Anterior cingulate cortex (tissue), 58 donors: ENCODE measurements around the gene FADS2.

Experiments
- DNase-seq, 58 donors: peaks; one replicate each; lab custom pipeline; 2025; lab: John Stamatoyannopoulos, UW

FADS2 gene

GRCh38 chr11:61883327-61883726, 55.2 kb downstream of the FADS2 start:
- peak in 22 of 58 donors; percentile 11 to 60 (median 28) for DNase-seq

- DNase-seq: no peak
Observed at GRCh38 chr11:61883947-61884346, 55.8 kb downstream of the FADS2 start.

GRCh38 chr11:61885166-61885778, 57.2 kb downstream of the FADS2 start:
- no peak for DNase-seq

- no peak for DNase-seq
Observed at GRCh38 chr11:61885784-61886580, 57.9 kb downstream of the FADS2 start.

- no peak for DNase-seq
Observed at GRCh38 chr11:61886643-61887042, 58.5 kb downstream of the FADS2 start.

- DNase-seq: peak in 10 of 58 donors; percentile 12 to 56 (median 26)
Observed at GRCh38 chr11:61887839-61888494, 59.9 kb downstream of the FADS2 start.

GRCh38 chr11:61888590-61888989, 60.5 kb downstream of the FADS2 start:
- no peak for DNase-seq

GRCh38 chr11:61889831-61890230, 61.7 kb downstream of the FADS2 start:
- DNase-seq: no peak

GRCh38 chr11:61890529-61891330, 62.6 kb downstream of the FADS2 start:
- DNase-seq: peak in 17 of 58 donors; percentile 28 to 67 (median 52)

- DNase-seq: peak in 55 of 58 donors; percentile 17 to 92 (median 77)
Observed at GRCh38 chr11:61891331-61892084, 63.4 kb downstream of the FADS2 start, which contains the start of gene FADS3. FADS3 (minus strand) TSS chr11:61891545; CDS start chr11:61891381, 164 bp downstream.

- DNase-seq: peak in 1 of 58 donors; percentile 59
Observed at GRCh38 chr11:61892085-61892370, 63.9 kb downstream of the FADS2 start.

GRCh38 chr11:61893981-61894380, 65.9 kb downstream of the FADS2 start:
- no peak for DNase-seq

GRCh38 chr11:61895046-61895717, 67.1 kb downstream of the FADS2 start:
- DNase-seq: no peak

GRCh38 chr11:61895718-61896059, 67.6 kb downstream of the FADS2 start:
- DNase-seq: no peak

- DNase-seq: no peak
Observed at GRCh38 chr11:61896665-61897386, 68.7 kb downstream of the FADS2 start.

GRCh38 chr11:61897387-61898246, 69.5 kb downstream of the FADS2 start:
- DNase-seq: peak in 56 of 58 donors; percentile 21 to 89 (median 65)

- no peak for DNase-seq
Observed at GRCh38 chr11:61898247-61898582, 70.1 kb downstream of the FADS2 start.
